Keratinocyte (primary cell): ENCODE measurements around the gene COL20A1. TPM values are rescaled to one million over a fixed set of nuclear protein-coding genes. Genes with fewer than 3 reads are reported as not detected.

Experiments
- DNase-seq: peaks from one replicate; pipeline ENCODE4 v3.0.0-alpha.2; 2011; ENCODE audit warnings: low read depth, missing footprints, low spot score
- FAIRE-seq: peaks from 2 replicates; lab custom pipeline; 2011; peaks lifted over from hg19 to GRCh38; lab: Jason Lieb, UNC
- H2AFZ ChIP-seq: 2 replicates; pipeline ENCODE4 v1.6.0; 2012; ENCODE audit warnings: low read length, control low read depth, inconsistent platforms; ENCODE audit not compliant: control insufficient read depth
- H3K27ac ChIP-seq: 2 replicates; pipeline ENCODE4 v1.5.1; 2011; ENCODE audit warnings: low read length; ENCODE audit not compliant: control insufficient read depth, insufficient read depth
- H3K27me3 ChIP-seq: 3 replicates; pipeline ENCODE4 v1.6.0; 2011; ENCODE audit warnings: low read length; ENCODE audit not compliant: control insufficient read depth, insufficient read depth; ENCODE audit errors: extremely low read depth
- H3K36me3 ChIP-seq, 2 experiments: 2 replicates in 1 of 2; 3 replicates in 1 of 2; pipeline ENCODE4 v1.5.1; 2011; ENCODE audit warnings: low read length in 2 of 2, mild to moderate bottlenecking in 1 of 2; ENCODE audit not compliant: control insufficient read depth in 2 of 2, insufficient read depth in 2 of 2; ENCODE audit errors: extremely low read depth in 1 of 2
- H3K4me1 ChIP-seq: 3 replicates; pipeline ENCODE4 v1.5.1; 2011; ENCODE audit warnings: low read length; ENCODE audit not compliant: control insufficient read depth, insufficient read depth; ENCODE audit errors: extremely low read depth
- H3K4me2 ChIP-seq: 3 replicates; pipeline ENCODE4 v1.6.0; 2011; ENCODE audit warnings: low read depth, low read length; ENCODE audit not compliant: control insufficient read depth, insufficient read depth; ENCODE audit errors: extremely low read depth
- H3K4me3 ChIP-seq, 3 experiments: fragments of 200-600 bp in 1 of 3; sonication (generic) in 1 of 3; 2 replicates in 2 of 3; 3 replicates in 1 of 3; pipeline ENCODE4 v1.5.1; 2011 to 2016; ENCODE audit warnings: low read length in 3 of 3, mild to moderate bottlenecking in 3 of 3, control low read depth in 2 of 3, inconsistent platforms in 1 of 3, low read depth in 1 of 3, mixed read lengths in 1 of 3, mixed run types in 1 of 3, moderate library complexity in 1 of 3; ENCODE audit not compliant: control insufficient read depth in 2 of 3, insufficient read depth in 2 of 3; ENCODE audit errors: extremely low read depth in 1 of 3
- H3K79me2 ChIP-seq: 2 replicates; pipeline ENCODE4 v1.6.0; 2012; ENCODE audit warnings: low read length; ENCODE audit not compliant: control insufficient read depth, insufficient read depth
- H3K9ac ChIP-seq: 3 replicates; pipeline ENCODE4 v1.6.0; 2011; ENCODE audit warnings: low read length; ENCODE audit not compliant: control insufficient read depth, insufficient read depth; ENCODE audit errors: extremely low read depth
- H3K9me1 ChIP-seq: 3 replicates; pipeline ENCODE4 v1.6.0; 2011; ENCODE audit warnings: low read length; ENCODE audit not compliant: control insufficient read depth, insufficient read depth; ENCODE audit errors: extremely low read depth
- H3K9me3 ChIP-seq: 2 replicates; pipeline ENCODE4 v1.5.1; 2012; ENCODE audit warnings: low read depth, low read length; ENCODE audit not compliant: control insufficient read depth
- H4K20me1 ChIP-seq: 3 replicates; pipeline ENCODE4 v1.6.0; 2011; ENCODE audit warnings: low read length; ENCODE audit not compliant: control insufficient read depth, insufficient read depth; ENCODE audit errors: extremely low read depth
- CTCF ChIP-seq, 3 experiments: IDR thresholded peaks in 1 of 3; conservative IDR thresholded peaks in 1 of 3; optimal IDR thresholded peaks in 1 of 3; 2 replicates in 2 of 3; 3 replicates in 1 of 3; pipeline versions ENCODE3 to v1.5.1; 2011; ENCODE audit warnings: low read length in 3 of 3, mild to moderate bottlenecking in 3 of 3, moderate library complexity in 2 of 3, control low read depth in 1 of 3, inconsistent platforms in 1 of 3; ENCODE audit not compliant: insufficient read depth in 2 of 3; ENCODE audit errors: extremely low read depth in 1 of 3
- EZH2 ChIP-seq: IDR thresholded peaks from one replicate; pipeline ENCODE4 v1.6.1; 2012; ENCODE audit warnings: inconsistent platforms, mild to moderate bottlenecking, low read length, moderate library complexity
- dilution Hi-C: fragments of 300-500 bp; cut with MboI; formaldehyde crosslinking; loops from one replicate; pipeline ENCODE4 v1.7.0; 2020; ENCODE audit warnings: low sequenced_read_pairs; ENCODE audit not compliant: extremely low pct_ligation_motif_present
- polyA plus RNA-seq, 5 experiments: library from polyadenylated mRNA; depleted of rRNA in 3 of 5; stranded (reverse) in 3 of 5; stranded (forward) in 1 of 5; unstranded in 1 of 5; fragments of >200 nt; gene quantifications; 1 replicate in 1 of 5; 2 replicates in 3 of 5; 3 replicates in 1 of 5; pipeline versions ENCODE4 v1.2.1 to v1.2.3, GENCODE V29; 2011 to 2012; ENCODE audit warnings: missing spikeins in 2 of 5, low read depth in 1 of 5, low replicate concordance in 1 of 5

COL20A1 gene
- polyA plus RNA-seq, 1 donor (not counting 4 experiments of a cell fraction or from before 2014, with no cell fraction given): not detected

GRCh38 chr20:63244468-63244867 lies 48.5 kb upstream of the COL20A1 start:
- Histone ChIP-seq H3K79me2 (no peaks in the 10 kb centered on the region), H3K27me3 (peaks cover 35% of the 10 kb centered on the region), H3K36me3 (no peaks in the 10 kb centered on the region), H3K9ac (no peak overlapping the region), H3K4me3 (no peak overlapping the region), H4K20me1 (no peaks in the 10 kb centered on the region), H2AFZ (no peak overlapping the region), H3K9me3 (no peaks in the 10 kb centered on the region), H3K4me2 (no peak overlapping the region), H3K9me1 (no peaks in the 10 kb centered on the region), H3K27ac (no peak overlapping the region), H3K4me1 (no peaks in the 10 kb centered on the region)
- TF ChIP-seq CTCF (optimal IDR thresholded peaks at IDR 0.05 in 1 of 3, IDR thresholded peaks at IDR 0.05 in 1 of 3, conservative IDR thresholded peaks at IDR 0.05 in 1 of 3; ENCODE audit: extremely low read depth in 1 of 3, insufficient read depth in 2 of 3, low read length in 3 of 3): no peak
- TF ChIP-seq EZH2: no peak
- DNase-seq (no peak), FAIRE-seq (no peak)
- dilution Hi-C loops: no loop called here

DNA sequence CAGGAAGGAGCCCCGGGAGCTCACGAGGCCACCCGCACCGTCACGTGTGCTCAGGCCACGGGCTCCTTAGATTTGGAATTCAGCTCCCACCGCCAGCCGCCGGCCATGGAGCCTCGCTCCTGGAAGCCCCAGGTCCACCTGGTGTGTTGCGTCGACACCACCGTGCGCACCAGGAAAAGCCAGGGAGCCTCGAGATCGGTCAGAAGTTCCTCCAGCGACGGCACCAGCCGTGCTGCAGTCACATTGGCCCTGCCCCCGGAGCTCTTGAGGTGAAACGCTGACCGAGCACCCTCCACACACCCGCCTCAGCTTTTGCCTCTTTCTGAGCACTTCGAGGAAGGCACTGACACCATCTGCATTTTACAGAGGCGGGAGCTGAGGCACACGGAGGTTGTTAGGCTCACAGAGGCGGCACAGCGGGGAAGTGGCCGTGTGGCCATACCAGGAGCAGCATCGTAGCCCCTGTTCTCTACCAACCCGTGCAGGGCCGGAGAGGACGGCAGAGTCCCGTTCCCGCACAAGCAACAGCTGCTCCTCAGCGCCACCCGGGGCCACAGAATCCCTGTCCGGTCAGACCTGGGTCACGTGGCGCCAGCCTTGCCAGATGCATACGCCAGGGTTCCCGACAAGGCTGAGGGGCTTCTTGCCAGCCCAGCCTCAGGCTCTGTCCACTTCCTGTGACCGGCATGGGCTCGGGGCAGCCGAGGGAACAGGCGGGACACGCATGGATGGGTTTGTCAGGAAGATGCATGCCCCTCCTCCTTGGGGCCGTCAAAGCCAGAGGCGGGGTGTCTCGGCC lies 46.3 kb upstream of the COL20A1 start:
- Histone ChIP-seq H3K9me1 (no peaks in the 10 kb centered on the region), H3K79me2 (no peaks in the 10 kb centered on the region), H3K27ac (no peak overlapping the region), H3K9me3 (no peaks in the 10 kb centered on the region), H3K9ac (no peak overlapping the region), H4K20me1 (no peaks in the 10 kb centered on the region), H3K36me3 (no peaks in the 10 kb centered on the region), H3K27me3 (peaks cover 36% of the 10 kb centered on the region), H2AFZ (no peak overlapping the region), H3K4me3 (no peak overlapping the region), H3K4me1 (no peaks in the 10 kb centered on the region), H3K4me2 (no peak overlapping the region)
- FAIRE-seq: no peak
- dilution Hi-C loops: no loop called here
- DNase-seq: no peak
- TF ChIP-seq CTCF (optimal IDR thresholded peaks at IDR 0.05 in 1 of 3, IDR thresholded peaks at IDR 0.05 in 1 of 3, conservative IDR thresholded peaks at IDR 0.05 in 1 of 3; ENCODE audit: extremely low read depth in 1 of 3, insufficient read depth in 2 of 3, low read length in 3 of 3) (no peak), EZH2 (no peak)
